ENCODE measurements around the gene HELZ. TPM values are rescaled to one million over a fixed set of nuclear protein-coding genes. Genes with fewer than 3 reads are reported as not detected.

HELZ gene
- total RNA-seq, 4 donors from 2014 or later, result 24.4 to 42.4 (median 26.3) TPM

DNA sequence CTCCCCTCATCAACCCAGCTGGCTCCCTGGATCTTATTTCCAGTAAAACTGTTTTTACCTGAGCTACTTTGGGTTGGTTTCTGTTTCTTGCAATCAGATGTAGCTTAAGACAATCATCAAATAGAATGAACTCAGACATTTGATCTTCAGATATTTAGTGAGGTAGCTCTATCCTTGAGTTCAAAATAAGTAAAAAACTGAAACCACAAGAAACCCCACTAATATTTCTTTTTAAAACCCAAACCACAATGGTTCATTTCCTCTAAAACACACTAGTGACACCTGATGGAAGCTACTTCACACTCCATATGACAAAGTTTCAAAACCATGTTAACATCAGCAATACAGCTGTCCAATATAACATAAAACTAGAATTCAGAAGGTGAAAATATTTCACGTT is 162.9 kb downstream of the HELZ start:
- no peak for DNase-seq (ENCODE audit: low spot score in 2 of 2)
- 70 to 73% methylated on average over 1 of the region's 1 CpG for WGBS, 2 donors
- intact Hi-C loops (cut with DNase I; ENCODE audit: low total_unique reads), result no loop called here
- H3K4me3 ChIP-seq (ENCODE audit: low read depth, poor library complexity, severe bottlenecking), result no peak overlapping the region
- TF ChIP-seq POLR2A (IDR thresholded peaks at IDR 0.05), result no peak
- TF ChIP-seq, protein P1, sequence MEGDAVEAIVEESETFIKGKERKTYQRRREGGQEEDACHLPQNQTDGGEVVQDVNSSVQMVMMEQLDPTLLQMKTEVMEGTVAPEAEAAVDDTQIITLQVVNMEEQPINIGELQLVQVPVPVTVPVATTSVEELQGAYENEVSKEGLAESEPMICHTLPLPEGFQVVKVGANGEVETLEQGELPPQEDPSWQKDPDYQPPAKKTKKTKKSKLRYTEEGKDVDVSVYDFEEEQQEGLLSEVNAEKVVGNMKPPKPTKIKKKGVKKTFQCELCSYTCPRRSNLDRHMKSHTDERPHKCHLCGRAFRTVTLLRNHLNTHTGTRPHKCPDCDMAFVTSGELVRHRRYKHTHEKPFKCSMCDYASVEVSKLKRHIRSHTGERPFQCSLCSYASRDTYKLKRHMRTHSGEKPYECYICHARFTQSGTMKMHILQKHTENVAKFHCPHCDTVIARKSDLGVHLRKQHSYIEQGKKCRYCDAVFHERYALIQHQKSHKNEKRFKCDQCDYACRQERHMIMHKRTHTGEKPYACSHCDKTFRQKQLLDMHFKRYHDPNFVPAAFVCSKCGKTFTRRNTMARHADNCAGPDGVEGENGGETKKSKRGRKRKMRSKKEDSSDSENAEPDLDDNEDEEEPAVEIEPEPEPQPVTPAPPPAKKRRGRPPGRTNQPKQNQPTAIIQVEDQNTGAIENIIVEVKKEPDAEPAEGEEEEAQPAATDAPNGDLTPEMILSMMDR (IDR thresholded peaks at IDR 0.05), result no peak

DNA sequence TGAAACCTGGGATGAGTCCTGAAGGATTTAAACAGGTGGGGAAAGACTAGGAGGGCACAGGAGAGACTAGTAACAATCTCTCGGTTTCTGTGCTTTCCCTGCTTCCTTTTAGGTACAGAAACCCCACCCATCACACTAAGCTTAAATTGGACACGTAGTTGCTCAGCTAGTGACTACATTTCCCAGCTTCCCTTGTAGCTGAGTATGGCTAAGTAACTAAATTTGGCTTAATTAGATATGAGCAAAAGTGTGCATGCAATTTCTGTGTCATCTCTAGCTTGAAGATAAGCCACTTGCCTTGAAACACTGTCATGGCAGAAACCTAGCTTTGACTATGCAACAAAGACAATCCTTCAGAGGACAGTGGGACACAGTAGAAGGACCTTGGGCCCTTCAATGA is 164.2 kb downstream of the HELZ start:
- intact Hi-C loops (cut with DNase I; ENCODE audit: low total_unique reads), result no loop called here
- no peak for TF ChIP-seq POLR2A (IDR thresholded peaks at IDR 0.05)
- TF ChIP-seq, protein P1 (IDR thresholded peaks at IDR 0.05), result no peak
- 78 to 90% methylated on average over 2 of the region's 2 CpGs for WGBS, 2 donors

DNA sequence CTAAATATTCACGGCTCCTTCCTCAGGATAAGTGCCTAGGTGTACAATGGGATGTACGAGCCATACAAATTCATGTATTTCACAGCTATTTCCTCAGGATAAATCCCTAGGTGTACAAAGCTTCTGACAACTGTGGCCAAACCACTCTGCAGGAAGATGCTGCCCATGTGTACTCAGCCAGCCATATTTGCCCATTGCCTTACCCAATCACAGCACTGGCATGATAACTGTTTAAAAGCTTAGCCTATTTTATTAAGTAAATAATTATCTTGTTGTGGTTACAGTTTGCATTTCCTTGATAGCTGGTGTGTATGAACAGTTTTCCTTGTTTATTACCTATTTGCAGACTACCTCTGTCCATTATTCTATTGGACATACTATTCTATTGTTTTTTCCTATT is 165.5 kb downstream of the HELZ start:
- intact Hi-C loops (cut with DNase I; ENCODE audit: low total_unique reads), result no loop called here
- no peak for DNase-seq (ENCODE audit: low spot score in 2 of 2)
- WGBS, 2 donors, result 92 to 98% methylated on average over 2 of the region's 2 CpGs
- no peak overlapping the region for H3K4me3 ChIP-seq (ENCODE audit: low read depth, poor library complexity, severe bottlenecking)
- TF ChIP-seq, protein P1 (IDR thresholded peaks at IDR 0.05), result no peak
- TF ChIP-seq POLR2A (IDR thresholded peaks at IDR 0.05), result no peak

More for the DNA sequence above, 164.2 kb downstream of the HELZ start:
- no peak overlapping the region for H3K4me3 ChIP-seq (ENCODE audit: low read depth, poor library complexity, severe bottlenecking)
- no peak for DNase-seq (ENCODE audit: low spot score in 2 of 2)

DNA sequence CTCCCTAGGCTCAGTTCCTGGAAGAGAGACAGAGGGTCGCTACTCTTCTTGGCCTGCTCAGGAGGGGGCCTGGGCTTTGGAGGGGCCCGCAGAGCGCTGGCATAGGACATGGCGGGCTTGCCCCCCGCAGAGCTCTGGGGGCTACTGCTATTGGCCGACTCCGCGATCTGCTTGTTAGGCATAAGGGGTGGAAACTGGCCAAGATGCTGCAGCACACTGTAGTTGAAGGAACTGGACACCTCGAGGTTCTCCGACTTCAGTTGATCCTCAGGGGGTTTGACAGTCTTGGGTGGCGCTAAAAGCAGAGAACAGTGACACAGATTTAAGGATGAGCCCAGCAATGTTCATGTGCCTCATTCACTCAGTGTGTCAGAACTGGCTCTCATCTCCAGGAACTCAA is 166.7 kb downstream of the HELZ start:
- no peak overlapping the region for H3K4me3 ChIP-seq (ENCODE audit: low read depth, poor library complexity, severe bottlenecking)
- no peak for DNase-seq (ENCODE audit: low spot score in 2 of 2)
- WGBS, 2 donors, result 95% methylated on average over 11 of the region's 11 CpGs
- intact Hi-C loops (cut with DNase I; ENCODE audit: low total_unique reads), result no loop called here
- TF ChIP-seq, protein P1 (IDR thresholded peaks at IDR 0.05), result no peak
- no peak for TF ChIP-seq POLR2A (IDR thresholded peaks at IDR 0.05)

DNA sequence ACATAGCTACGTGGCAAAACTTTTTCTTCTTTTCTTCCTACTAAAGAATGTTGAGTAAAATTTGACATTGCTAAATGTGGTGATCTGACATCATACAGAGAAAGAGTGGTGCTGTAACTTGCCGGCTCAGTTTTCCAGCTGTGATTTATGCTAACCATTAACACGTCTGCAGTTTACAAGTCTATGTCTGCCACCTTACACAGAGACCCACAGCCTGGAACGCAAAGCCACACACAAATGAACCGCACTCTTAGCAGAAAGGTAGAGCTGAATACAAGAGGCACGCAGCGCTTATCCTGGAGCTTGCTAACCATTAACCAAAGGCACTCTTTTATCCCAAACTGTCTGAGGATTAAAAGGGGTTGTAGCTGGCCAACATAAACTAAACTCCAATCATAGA is 168.7 kb downstream of the HELZ start:
- TF ChIP-seq, protein P1 (IDR thresholded peaks at IDR 0.05), result no peak
- no peak for TF ChIP-seq POLR2A (IDR thresholded peaks at IDR 0.05)
- intact Hi-C loops (cut with DNase I; ENCODE audit: low total_unique reads), result no loop called here
- WGBS, 2 donors, result 75 to 78% methylated on average over 7 of the region's 7 CpGs
- no peak overlapping the region for H3K4me3 ChIP-seq (ENCODE audit: low read depth, poor library complexity, severe bottlenecking)
- no peak for DNase-seq (ENCODE audit: low spot score in 2 of 2)

DNA sequence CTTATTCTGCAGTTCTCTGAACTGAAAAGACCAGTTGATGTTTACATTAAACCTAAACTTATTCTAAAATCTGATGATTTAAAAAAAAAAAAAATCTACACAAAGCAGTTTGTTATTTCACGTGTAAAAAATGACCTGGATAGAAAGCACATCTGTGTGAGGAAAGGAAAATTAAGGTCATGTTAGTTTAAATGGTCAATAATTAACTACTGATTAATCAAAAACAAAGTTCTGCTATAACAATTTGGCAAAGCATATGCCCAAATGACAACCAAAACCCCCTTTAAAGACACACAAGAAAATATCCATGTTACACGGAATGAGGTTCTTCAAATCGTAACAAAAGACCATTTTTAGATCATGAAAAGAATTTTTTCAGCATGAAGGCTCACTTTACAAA is 170.2 kb downstream of the HELZ start:
- 90 to 94% methylated on average over 3 of the region's 3 CpGs for WGBS, 2 donors
- intact Hi-C loops (cut with DNase I; ENCODE audit: low total_unique reads), result no loop called here
- TF ChIP-seq, protein P1 (IDR thresholded peaks at IDR 0.05), result no peak
- TF ChIP-seq POLR2A (IDR thresholded peaks at IDR 0.05), result no peak
- H3K4me3 ChIP-seq (ENCODE audit: low read depth, poor library complexity, severe bottlenecking), result no peak overlapping the region
- DNase-seq (ENCODE audit: low spot score in 2 of 2), result no peak

Measured in lower leg skin (tissue), 4 donors.